ENCODE data around the gene FASTKD3. TPM values are rescaled to one million over a fixed set of nuclear protein-coding genes. Genes with fewer than 3 reads are reported as not detected.

FASTKD3 gene
- total RNA-seq, 1 experiment from 2014 or later = 21.1 TPM

DNA sequence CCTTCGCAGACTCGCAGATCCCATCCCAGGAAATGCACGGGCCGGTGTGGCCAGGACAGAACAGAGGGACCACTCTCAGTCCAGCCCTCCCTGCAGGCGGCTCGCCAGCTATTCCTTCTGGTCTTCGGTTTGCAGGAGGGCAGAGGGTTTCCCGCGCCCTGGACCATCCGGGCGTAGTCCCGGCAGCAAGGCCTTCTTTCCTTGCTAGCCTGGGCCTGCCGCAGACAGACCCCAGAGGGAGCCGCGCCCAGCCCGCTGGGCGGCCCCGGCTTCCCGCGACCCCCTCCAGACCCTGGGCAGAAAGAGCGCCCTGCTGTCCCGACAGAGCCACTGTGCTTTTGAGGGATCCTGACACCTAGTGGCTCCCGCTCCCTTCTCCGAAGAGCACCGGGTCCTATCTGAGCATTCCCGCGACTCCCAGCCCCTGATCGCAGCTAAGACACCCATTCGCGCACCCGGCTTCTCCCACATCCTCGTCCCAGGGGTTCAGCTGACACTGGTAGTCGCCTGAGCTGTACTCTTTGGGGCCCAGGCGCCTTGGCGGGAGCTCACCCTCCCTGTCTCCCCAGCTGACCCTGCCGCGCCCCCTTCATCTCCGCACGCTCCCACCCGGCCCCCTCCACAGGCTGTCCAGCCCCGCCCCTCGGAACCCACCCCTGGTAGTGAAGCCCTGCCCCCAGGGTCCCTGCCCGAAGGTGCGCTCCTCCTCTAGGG lies 19.0 kb downstream of the FASTKD3 start:
- peak; percentile 6 for DNase-seq (ENCODE audit: low read depth)

DNA sequence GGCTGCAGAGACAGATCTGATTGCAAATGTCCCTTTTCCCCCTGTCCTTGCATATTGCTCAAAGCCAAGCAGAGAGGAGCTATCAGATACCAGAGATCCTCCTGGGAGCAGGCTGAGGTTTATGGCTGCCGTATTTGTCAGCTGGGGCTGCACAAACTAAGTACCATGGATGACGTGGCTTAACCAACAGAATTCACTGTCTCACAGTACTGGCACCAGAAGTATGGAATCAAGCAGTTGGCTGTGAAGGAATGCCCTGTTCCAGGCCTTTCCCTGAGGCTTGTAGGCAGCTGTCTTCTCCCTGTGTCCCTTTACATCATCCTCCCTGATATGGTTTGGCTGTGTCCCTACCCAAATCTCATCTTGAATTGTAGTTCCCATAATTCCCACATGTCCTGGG lies 20.5 kb downstream of the FASTKD3 start:
- DNase-seq (ENCODE audit: low read depth) = no peak

DNA sequence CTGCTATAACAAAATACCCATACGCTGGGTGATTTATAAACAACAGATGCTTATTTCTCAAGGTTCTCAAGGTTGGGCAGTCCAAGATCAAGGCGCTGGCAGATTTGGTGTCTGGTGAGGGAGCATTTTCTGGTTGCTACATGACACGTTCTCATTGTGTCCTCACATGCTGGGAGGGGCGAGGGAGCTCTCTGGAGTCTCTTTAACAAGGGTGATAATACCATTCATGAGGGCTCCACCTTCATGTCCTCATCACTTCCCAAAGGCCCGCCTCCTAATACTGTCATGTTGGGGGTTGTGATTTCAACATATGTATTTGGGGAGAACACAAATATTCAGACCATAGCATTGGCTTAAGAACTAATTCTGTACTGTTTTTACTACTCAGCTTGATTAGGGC lies 22.5 kb downstream of the FASTKD3 start:
- no peak for DNase-seq (ENCODE audit: low read depth)

DNA sequence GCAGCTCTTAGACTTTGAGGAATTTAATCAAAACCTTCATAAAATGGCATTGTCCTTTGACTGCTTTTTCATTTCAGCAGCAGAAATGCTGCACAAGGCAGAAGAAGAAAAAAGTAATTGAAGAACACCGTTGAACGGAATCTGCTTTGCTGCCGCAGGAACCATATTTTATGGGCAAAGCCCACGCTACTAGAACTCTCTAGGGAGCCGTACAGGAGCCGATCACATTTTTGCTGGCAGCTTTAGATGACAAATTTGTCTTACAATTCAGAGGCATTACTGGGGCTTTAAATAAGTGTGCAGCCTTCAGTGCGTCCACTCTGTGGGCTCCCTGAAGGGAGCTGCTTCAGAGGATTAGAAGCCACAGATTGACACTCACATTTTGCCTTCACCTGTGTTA lies 23.3 kb downstream of the FASTKD3 start:
- no peak for DNase-seq (ENCODE audit: low read depth)

DNA sequence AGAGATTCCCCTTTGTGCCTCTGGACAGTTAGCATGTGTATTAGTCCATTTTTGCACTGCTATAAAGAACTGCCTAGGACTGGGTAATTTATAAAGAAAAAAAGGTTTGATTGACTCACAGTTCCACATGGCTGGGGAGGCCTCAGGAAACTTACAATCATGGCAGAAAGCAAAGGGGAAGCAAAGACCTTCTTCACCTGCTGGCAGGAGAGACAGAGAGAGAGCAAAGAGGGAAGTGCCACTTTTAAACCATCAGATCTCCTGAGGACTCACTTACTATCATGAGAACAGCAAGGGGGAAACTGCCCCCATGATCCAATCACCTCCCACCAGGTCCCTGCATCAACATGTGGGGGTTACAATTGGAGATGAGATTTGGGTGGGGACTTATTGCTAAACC lies 23.9 kb downstream of the FASTKD3 start:
- DNase-seq (ENCODE audit: low read depth) = no peak

DNA sequence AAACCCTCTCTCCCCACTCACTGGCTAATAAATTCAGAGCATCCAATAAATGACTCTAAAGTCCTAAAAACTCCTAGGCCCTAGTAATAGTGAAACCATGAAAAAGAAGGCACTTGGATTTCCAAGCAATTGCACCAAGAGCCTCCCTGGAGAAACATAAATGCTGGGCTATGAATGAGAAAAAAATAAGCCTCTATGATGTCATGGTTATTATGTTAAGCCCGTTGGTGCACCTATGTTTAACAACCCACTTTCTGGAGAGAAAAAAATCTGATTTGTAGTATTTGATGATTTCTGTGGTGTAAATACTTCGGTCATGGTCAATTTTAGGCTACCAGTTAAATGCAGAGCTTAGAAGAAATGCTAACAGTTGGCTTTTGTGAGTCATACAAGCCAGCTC lies 26.3 kb downstream of the FASTKD3 start:
- DNase-seq (ENCODE audit: low read depth) = no peak

DNA sequence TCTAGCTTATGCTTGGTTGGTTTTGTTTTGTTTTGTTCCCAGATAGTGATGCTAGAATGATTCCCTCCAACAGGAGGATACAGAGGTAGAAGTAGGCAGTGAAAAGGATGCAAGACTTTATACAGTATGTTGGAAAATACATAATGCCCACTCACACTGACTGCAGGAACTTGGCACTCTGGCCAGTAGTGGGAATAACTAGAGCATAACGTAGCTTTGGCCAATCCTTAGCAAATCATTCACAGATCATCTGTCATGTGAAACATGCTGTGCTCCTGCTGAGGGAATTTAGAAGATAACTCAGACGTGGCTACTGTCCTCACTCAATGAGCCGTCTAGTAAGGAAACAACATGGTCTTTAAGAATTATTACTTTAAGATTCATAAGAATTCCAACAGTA lies 31.4 kb downstream of the FASTKD3 start:
- DNase-seq (ENCODE audit: low read depth) = no peak

DNA sequence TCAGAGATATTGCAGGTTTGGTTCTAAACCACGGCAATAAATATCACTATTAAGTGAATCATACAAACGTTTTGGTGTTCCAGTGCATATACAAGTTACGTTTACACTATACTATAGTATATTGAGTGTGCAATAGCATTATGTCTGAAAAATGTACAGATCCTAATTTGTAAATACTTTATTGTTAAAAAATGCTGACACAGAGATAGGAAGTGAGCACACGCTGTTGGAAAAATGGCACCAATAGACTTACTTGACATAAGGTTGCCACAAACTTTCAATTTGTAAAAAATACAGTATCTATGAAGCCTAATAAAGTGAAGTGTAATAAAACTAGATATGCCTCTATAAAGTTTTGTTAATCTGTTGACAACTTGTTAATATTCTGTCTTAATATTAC lies 33.8 kb downstream of the FASTKD3 start:
- DNase-seq (ENCODE audit: low read depth) = no peak

DNA sequence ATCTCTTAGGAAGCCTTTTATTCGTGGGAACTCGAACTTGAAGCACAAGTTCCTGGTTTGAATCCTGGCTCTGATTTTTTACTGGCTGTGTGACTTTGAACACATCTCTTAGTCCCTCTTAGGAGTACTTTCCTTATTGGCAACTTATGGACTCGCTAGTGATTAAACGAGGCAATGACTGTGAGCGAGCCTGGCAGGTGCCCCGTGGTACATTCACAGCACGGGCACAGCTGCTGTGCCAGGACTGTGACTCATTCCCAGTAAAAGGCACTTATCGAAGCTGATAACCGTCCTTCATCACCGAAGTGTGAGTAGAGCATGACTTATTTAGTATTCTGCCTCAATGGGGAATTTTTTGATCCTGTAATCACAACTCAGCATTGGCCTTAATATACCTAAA lies 40.6 kb downstream of the FASTKD3 start:
- no peak for DNase-seq (ENCODE audit: low read depth)

DNA sequence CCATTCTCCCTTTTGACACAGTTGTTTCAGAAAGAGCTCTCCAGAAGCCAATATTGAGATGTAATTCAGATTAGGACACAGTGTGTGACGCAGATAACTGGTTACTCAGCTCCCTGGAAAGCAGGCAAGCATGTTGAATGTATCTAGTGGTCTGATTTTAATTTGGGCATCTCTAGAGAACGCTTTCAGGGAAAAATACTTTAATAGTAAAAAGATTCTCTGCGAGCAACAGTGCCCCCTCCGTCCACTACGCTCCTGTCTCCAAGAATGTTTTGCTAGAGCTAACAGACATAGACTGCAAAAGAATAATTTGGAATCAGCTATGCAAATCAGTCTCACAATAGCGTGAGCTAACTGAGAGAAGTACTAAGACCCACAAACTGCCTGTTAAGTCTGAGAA lies 41.2 kb downstream of the FASTKD3 start:
- DNase-seq (ENCODE audit: low read depth) = no peak

DNA sequence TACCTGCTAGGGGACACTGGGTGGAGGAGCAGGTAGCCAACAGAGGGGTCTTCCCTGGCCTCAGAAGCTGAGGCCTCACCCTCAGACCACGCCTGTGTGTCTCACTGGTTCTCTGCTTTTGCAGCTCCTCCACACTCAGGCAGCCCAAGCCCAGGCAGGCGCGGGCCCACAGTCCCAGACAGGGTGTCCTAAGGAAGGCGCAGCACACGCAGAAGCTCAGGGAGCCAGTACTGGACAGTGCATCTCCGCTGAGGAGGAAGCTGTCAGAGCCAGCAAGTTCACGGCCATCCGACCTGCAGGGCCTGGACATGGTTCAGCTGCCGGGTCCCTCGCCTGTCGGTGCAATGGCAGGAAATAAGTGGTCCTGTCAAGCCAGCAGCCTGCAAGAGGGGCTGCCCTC lies 43.2 kb downstream of the FASTKD3 start:
- no peak for DNase-seq (ENCODE audit: low read depth)

DNA sequence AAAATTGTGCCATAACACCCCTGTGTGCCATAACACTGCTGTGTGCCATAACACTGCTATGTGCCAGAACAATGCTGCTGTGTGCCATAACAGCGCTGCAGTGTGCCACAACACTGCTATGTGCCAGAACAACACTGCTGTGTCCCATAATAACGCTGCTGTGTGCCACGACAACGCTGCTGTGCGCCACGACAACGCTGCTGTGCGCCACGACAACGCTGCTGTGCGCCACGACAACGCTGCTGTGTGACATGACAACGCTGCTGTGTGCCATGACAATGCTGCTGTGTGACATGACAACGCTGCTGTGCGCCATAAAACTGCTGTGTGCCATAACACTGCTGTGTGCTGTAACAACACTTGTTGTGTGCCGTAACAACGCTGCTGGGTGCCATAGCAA lies 43.8 kb downstream of the FASTKD3 start:
- DNase-seq (ENCODE audit: low read depth) = no peak

DNA sequence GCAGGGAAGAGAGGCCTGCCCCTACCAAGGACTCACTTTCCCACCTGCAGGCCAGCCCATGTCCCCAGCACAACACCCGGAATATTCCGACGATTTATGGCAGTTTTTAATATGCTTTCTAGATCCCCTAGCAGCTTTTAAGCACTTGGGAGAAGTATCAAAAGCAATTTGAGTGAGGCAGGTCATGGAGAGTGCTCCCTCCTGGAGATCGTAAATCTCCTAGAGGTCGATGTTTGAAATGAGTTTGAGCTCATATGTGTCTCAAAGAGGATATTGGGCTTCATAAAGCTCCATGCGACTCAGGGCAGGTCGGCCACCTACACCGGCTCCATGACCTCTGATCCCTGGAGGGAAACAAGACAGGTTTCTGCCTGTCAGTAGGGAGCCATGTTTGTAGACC lies 45.2 kb downstream of the FASTKD3 start:
- no peak for DNase-seq (ENCODE audit: low read depth)

DNA sequence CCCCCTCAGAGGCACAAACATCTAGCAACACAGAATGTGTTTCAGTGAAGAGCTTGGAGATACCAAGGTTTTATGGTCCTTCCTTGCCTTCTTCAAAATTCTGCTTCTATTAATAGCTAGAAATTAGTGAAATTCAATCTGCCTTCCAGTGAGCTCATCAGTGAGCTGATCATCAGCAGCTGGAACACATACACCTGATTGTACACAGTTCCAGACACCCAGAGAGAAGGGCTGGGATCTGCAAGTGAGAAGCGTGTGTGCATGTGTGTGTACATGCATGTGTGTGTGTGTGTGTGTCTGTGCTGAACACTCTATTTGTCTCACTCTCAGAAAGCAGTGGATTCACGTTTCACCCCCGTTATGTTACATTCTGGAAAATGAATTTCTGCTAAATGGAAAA lies 46.4 kb downstream of the FASTKD3 start:
- no peak for DNase-seq (ENCODE audit: low read depth)

DNA sequence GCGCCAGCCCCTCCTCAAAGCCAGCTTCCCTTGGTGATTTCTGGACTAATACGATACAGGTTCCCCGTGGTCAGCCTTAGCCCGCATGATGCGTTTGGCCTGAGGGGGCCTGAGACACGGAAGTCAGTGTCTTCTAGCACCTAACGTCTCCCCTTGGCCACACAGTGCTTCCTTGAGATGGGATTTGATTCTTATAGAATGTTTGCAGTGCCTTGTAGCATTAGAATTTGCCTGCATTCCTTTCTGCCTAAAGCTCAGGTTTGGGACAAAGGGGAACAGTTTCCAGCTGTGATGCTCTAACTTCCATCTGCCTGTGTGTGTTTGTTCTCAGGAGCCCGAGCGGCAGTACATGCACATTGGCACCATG lies 52.3 kb downstream of the FASTKD3 start:
- DNase-seq (ENCODE audit: low read depth) = no peak

DNA sequence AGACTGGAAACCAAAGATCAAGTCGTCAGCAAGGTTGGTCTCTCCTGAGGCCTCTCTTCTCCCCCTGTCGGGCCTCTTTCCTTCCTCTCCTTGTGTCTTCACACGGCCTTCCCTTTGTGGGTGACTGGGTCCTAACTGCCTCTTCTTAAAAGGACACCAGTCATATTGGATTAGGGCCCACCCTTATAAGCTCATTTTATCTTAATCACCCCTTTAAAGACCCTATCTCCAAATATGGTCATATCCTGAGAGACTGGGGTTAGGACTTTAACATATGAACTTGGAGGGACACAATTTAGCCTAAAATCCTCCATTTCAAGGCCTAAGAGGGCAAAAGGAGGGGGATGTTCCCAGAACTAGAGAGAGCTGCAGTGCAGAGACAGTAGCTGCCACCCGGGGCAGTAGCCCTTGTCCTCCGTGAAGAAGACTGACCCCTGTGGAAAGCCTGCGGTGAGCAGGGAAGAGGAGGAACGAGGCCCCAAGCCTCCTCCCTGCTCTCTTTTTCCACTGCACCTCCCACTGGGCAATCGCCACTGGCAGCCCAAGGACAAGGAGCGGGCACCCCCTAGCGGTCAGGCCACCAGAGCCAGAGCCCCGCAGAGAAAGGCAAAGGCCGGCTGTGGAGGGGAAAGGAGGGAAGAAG lies 52.8 kb downstream of the FASTKD3 start:
- DNase-seq (ENCODE audit: low read depth) = peak; percentile 60

DNA sequence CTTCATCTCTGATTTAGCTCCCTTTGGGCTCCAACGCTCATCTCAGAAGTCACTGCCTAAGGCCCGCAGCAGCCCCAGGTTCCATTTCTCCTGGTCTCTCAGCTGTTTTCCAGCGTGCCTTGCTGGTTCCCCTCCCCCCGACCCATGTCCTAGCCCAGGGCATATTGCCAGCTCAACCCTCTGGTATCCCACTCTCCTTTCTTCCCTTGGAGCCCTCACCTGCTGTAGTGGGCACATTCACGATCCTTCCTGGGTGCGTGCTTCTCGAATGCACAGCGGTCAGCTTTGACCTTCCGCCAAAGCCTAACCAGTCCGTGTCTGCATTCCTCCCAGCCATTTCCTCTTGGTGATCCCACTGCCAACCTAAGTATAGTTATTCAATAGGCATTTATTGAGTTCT lies 54.0 kb downstream of the FASTKD3 start:
- no peak for DNase-seq (ENCODE audit: low read depth)

DNA sequence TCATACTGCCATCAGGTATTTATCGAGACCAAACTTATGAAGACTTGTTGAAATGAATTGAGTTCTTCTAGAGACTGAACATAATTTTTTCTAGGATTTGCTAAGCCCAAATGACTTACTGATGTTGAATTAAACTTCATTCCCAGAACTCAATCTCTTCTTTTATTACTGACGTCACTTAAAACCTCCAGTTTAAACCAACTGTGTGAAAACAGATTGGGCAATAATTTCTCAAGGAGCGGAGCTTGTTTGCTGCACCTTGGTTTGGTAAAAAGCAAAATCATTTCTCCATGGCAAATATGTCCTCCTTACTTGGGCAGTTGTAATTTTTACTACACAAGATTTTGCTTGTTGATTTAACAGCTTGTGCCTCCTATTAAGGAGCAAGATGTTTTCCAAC lies 55.3 kb downstream of the FASTKD3 start:
- no peak for DNase-seq (ENCODE audit: low read depth)

DNA sequence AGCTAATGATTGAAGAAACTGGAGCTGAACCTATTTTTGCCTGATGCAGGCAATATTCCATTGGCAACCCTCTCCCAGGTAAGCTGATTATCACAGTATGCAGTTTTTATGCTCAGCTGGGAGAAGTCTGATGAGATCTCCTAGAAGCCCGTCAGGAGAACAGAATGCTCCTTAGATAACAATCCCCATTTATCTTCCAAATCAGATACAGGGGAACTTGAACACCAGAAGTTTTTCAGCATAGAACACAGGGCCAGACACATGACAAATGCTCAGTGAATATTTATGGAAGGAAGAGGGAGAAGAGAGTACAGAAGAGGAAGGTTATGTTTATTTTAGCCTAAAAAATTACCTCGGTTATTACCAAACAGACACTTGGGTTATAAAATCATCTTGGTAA lies 55.8 kb downstream of the FASTKD3 start:
- no peak for DNase-seq (ENCODE audit: low read depth)

DNA sequence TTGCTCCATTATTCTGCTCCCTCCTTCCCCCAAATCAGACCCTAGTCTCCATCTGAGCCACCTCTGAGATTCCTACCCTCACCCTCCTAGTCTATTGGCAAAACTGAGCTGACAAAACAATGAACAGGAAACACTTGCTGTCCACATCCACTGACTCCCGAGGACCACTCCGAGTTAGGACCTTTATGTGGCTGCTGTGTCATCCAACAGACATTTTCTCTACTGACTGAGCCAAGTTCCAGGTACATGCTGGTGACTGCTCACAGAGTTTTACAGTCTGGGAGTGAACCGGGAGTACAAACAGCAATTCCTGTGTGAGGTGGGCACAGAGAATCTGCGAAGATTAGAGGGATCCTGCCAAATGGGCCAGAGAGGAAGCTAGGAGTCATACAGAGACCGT lies 57.1 kb downstream of the FASTKD3 start:
- no peak for DNase-seq (ENCODE audit: low read depth)

All from RPMI7951 (cell line).